ENCODE data around the gene RAI14.

RAI14 gene

DNA sequence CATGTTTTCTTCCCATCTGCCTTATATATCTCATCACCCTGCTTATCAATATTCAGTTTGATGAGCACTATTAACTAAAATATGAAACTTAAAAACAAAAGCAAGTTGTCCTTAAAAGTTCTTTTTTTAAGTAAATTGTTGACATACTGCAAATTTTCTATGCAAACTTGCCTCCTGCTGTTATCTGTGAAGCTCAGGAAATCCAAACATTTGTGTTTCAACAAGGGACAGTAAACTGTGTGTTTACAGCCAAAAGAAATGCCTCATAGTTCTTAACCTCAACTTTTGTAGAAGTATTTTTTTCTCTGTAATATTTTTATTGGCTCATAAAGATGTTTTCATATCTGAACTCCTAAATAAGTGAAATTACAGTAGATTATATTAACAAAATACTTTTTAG lies 175.2 kb downstream of the RAI14 start:
- no peak for DNase-seq

DNA sequence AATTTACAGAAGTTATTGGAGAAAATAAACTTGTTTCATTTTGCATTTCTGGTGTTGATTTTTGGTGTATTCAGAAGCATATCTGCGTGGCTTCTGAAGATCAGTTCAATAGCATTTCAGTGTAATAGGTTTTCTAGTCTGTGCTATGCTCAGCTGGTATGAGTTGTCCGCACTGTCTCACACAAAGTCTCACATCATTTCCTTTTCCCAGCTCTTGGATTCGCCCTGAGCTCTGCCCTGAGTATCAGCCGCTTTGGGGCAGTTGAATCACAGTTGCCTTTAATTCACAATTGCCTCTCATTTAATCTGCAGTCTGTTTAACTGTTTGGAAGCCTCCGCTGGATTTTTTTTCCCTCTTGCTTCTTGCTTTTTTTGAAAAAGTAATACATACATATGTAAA lies 176.4 kb downstream of the RAI14 start:
- DNase-seq = no peak

DNA sequence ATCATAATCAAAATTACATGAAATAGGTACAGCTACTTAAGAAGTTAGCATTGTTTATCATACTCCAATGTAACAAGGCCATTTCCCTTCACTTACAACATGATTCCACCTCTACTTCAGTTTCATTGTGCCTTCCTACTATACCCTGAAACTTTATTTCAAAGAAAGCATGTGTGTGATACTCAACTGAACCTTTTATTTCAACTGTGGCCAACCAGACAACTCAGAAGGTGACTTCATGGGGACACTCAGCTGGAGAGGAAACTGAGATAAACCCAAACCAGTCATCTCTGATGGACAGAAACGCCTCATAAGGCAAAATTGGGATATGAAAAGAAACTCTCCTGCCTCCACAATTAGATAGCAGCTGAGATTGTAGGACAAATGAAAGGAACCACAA lies 177.0 kb downstream of the RAI14 start:
- DNase-seq = no peak

DNA sequence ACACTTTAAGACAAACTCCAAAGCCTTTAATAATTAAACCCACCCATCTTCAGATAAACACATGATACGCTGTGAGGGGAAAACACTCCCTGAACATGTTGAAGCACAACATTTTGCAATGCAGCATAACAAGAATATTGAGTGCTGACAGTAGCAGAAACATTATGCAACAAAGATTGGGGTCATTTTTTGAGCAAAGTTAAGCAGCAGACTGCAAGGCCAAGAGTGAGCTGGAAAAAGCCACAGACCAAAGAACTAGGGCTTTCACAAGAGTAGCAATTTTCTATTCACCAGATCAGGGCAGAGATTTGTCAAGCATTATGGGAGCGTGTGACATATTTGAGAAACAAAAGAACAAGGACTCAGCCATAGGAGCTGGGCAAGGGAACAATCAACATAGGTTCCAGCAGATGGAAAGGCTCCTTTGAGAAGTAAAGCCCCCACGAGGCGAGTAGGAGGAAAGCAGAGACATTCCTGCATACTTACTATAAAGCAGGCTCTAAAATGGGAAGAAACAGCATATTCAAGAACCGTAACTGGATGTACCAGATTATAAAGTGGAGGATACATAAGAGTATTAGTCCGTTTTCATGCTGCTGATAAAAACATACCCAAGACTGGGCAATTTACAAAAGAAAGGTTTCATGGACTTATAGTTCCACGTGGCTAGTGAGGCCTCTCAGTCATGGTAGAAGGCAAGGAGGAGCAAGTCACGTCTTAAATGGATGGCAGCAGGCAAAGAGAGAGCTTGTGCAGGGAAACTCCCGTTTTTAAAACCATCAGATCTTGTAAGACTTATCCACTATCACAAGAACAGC lies 178.1 kb downstream of the RAI14 start:
- DNase-seq = no peak

DNA sequence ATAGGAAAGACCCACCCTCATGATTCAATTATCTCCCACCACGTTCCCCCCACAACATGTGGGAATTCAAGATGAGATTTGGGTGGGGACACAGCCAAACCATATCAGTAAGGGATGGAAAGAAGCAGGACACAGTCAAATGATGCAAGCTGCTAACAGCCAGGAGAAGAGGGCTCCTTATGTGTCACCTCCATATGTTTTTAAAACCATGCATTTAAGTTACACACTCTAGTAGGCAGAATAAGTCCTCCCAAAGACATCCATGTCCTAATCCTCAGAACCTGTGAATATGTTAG lies 178.6 kb downstream of the RAI14 start:
- DNase-seq = no peak

DNA sequence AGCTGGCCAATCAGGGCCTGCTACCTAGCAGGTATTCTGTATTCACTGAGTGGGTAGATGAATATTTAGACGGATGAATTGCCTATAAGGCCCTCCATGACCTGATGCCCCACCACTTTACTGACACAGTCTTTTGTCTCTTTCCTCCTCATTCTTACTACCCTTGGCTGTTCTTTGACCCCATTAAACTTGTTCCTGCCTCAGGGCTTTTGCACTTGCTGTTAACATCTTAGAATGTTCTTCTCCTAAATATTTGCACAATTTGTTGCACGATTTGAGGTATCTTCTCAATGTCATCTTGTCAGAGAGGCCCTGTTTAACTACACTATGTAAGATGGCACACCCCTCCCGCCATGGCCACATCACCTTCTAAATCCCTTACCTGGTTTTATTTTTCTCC lies 179.5 kb downstream of the RAI14 start:
- DNase-seq = no peak

DNA sequence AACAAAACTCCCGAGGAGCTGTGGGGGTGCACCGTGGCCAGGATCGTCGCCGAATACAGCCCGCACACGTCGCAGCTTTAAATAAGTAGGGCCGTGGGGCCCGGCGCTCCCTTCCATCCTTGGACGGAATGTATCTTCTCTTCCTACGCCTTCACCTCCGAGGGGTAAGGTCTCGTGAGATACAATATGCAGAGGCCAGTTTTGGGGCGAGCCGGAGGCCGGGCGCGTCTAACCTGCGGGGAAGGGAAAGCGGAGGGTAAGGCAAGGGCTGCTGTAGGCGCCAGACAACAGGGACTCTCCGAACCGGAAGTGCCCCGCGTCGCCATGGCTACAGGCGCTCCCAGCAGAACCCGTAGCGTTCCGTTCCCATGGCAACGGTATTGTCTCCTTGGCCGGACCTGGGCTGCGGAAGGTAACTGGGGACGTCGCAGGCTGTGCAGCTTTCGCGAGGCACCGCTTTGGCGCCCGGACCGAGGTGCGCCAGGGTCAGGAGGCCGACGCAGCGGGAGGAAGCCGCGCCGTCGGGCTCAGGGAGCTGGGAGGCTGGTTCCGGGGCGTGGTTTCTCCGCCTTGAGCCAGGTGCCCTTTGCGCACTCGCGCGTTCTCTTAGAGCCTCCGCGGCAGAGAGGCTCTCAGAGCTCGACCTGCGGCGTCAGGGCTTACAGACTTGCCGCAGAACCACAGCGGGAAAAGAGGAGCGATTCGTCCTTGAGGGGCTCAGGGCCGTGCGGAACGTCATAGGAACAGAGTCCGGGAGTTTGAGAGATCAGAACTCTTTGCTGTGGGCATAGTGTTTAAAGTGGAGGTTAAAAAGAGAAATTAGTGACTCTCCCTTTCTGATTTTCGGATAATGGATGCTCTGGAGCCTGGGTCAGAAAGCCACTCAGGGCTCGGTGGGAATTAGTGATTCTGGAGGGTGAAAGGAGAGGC lies 182.9 kb downstream of the RAI14 start, which contains the start of gene TTC23L:
TTC23L (plus strand) TSS at position 380 of the 930 bp plus-strand sequence. CDS start 1,508 bp downstream, outside the sequence.
- no peak for DNase-seq

DNA sequence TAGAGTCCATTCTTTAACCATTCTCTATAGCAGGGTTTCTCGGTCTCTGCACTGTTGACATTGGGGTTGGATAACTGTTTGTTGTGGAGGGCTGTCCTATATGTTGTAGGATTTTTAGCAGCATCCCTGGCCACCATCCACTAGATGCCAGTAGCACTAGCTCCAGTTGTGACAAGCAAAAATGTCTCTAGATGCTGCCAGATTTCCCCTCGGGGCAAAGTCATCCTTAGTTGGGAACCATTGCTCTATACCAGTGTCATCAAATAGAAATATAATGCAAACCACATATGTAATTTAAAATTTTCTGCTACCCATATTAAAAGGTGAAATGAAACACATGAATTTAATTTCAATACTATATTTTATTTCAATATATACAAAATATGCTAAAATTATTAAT lies 185.7 kb downstream of the RAI14 start:
- DNase-seq = no peak

DNA sequence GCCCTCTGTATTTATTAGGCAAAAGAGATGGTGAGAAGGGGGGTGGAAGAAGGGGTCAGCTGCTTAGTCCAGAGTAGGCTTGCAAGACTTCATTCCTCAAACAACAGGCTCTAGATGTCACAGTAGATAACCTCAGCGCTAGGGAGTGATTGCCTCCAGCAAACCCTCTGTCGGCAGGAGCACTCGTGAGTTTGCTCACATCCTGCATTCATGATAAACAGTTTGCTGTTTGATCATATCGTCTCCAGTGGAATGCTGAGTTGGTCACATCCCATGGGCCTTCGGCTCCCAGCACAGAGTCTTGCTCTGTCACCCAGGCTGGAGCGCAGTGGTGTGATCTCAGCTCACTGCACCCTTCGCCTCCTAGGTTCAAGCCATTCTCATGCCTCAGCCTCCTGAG lies 186.4 kb downstream of the RAI14 start:
- DNase-seq = no peak

DNA sequence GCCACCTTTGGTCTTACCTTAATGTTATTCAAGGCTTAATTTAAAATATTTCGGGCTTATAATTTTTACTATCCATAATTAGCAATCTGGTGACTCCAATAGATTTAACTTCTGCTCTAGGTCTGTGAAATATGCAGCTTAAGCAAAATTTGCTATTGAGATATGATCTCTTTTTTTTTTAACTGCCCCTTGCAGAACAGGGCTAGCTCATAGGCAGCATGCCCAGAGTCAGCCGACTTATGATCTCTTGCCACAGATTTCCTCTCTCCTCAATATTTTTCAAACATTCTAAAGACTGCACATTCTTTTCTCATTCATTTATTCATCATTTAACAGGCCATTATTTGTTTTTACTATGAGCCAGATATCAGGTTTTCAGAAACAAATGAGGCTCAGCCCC lies 187.4 kb downstream of the RAI14 start:
- DNase-seq = no peak

DNA sequence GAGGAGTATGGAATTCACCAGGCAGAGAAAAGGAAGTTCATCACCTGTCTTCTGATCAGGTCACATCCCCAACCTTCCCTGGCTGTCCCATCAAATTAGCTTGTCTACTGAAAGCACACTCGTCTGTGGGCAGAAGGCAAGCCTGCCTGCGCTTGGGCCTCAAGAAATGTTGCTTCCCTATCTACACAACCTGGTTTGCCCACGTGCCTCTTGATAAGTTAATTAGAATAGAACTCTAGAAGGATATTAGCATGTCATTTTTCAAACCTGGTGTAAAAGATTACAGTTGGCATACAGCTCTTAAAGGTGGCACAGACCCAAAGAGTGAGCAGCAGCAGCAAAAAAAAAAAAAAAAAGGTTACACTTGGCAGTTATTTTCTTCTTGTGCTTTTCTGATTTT lies 188.0 kb downstream of the RAI14 start:
- DNase-seq = no peak

DNA sequence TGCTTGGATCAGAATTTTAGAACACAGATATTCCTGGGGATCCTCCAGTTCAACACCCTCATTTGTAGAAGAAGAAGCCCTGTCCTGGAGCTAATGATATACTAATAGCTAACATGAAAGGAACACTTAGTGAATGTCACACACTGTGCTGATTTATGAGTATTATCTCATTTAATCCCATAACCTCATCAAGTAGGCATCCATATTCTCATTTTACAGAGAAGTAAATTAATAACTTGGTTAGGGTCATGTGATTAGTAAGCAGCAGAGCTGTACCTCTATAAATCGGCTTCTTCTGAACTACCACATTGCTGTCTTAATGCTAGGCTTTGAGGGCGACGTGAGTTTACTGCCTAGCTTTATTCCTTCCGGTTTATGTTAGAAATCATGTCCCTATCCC lies 188.9 kb downstream of the RAI14 start:
- no peak for DNase-seq

DNA sequence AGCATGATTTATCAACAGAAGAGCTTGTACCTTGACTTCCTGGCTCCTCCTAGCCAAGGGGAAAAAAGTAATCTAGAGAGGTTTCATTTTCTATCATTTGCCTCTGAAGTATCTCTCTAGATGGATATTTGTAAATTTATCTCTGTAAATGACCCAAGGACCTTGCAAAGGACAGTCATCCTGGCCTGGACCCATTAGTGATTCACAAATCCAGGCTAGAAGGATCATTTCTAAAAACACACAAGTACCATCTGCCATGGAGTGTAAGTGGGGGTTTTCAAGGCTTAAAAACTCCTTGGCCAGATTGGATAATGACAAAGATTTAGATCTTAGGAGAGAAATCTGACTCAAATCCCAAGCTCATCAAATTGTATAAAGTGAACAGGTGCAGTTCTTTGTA lies 190.9 kb downstream of the RAI14 start:
- DNase-seq = no peak

DNA sequence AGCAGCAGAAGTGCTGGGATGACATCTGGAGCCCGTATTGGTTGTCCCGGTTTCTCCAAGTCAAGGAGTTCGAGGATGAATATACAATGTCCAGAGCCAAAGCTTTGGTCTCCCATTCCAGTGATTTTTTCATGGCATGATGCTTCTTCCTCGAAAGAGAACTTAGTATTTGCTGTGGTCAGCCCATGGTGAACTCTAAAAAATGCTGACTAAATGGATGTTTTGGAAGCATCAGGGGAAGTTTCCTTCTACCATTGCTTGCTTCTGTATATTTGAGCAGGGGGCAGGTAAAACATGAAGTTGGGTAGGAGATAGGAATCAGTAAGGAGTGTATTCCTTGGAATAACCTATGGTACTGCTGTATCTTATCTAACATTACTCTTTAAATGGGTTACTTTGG lies 191.4 kb downstream of the RAI14 start:
- DNase-seq = no peak

DNA sequence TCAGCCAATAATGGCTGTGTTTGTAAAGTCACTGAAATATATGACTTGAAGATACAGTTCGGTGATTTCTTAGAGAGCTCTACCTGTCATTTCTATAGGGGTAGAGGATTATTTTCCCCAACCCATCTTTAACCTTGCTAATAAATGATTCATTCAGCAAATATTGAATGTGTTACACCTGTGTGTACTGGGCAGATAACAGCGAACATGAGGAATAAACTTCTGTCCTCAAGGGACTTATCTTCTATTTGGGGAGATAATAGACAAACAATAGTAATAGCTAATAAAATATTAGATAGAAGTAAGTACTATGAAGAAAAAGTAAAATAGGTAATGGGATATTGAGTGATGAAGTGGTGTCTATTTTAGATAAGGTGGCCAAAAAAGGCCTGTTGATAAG lies 192.1 kb downstream of the RAI14 start:
- DNase-seq = no peak

DNA sequence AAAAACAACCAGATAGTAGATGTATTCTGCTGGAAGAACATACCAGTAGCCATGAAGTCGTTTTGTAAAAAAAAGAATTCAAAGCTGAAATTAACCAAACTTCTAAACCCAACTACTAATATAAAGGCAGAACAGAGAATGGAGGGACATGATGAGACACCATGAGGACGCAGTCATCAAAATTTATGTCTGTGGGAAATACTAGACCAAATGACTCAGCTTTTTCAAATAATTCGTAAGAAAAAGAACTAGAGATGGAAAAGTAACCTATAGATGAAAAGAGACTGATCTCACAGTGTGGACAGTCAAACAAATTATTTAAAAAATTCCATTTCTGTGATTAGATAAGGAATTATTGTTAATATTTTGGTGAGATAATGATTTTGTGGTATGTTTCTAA lies 193.1 kb downstream of the RAI14 start:
- DNase-seq = no peak

DNA sequence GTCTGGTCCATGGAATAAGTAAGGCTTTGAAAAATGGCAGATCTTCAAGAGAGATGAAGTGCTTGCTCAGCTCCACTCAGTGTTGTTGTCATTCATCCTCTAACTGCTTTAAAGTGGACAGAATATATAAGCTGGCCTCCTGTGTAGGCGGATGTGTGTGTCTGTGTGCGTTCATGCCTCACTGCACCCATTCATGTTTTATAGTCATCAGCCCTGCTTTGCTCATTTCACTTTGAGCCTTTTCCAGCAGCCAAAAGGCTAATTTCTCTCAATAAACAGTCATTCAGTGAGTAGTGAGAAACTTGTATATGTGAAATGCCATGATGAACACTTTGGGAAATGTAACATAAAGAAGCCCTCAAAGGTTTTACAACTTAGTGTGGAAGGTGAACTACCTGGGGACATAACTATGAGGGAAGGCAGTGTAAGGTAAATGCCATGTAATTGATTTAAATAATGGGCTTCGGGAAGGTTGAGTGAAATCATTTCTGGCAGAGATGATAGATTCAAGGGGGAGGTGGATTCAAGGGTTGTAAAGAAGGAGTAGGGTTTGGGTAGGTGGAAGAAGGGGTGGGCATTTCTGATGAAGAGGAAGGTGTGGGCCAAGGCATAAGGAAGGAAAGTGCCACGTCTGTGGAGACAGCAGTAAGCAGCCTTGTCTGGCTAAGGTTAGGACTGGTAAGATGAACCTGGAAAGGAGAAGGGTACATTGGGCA lies 198.5 kb downstream of the RAI14 start:
- no peak for DNase-seq

DNA sequence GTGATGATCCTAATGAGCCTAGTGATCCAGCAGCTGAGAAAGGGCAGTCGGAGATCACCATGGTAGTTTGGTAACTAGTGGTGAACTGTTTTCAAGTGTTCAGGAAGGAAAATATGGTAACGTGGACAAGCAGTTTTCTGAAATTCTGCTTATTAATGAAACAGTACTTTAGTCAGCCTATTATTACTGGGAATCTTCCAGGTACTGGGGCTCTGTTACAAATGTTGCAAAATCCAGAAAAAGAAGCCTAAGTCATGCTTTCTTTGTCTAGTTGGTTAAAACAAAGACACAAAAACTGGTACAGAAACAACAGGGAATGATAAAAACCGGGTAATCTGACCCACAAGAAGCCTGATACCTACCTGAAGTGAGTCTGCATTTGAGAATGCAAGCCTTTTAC lies 201.0 kb downstream of the RAI14 start:
- no peak for DNase-seq

DNA sequence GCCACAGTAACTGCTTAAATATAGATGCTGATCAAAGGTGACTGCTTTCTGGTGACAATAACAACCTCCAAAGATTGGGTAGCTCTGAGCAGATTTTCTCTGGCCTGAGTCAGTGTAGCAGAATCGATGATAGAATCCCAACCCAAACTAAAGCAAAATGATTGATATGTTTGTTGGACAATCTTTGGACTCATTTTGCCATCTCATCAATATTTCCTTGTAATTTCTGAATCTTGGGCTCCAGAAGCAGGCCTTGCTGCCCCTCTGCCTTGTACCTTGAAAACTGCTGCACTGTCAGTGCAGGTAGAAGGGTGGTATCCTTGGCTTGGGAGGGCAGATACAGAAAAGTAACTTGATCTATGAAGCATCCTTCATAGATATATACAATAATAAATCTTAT lies 201.8 kb downstream of the RAI14 start:
- DNase-seq = no peak

DNA sequence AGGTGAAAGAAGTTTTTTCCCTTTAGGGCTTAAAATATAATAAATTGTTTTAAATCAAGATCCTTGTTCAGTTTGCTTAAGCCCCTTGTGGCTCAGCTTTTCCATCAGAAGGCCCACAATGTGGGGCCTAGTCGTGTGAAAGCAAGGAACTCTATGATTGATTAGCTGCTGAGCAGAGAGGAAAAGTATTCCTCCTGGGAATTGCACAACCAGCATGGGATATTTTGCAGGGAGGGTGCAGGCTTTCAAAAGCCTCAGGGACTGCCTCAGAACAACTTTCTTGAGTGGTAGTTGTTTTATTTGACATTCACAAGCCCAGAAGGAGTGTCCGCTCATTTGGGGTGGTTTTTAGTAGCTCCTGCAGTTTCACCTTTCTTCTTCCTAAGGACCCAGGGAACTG lies 202.7 kb downstream of the RAI14 start:
- DNase-seq = no peak

DNA sequence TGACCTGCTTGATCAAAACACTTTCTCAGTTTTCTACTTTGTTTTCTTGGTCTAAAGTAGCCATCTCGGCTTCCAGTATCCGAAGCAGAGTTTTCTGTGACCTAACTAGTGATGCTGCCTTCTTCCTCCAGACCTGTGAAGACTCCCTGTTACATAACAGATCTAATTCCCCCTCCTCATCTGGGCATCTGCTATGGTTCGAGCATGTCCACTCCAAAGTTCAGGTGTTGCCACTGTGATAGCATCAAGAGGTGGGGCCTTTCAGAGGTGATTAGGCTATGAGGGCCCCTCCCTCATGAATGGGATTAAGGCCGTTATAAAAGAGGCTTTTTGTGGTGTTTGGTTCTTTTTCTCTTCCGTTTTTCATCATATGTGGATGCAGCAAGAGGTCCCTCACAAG lies 203.1 kb downstream of the RAI14 start:
- DNase-seq = no peak

DNA sequence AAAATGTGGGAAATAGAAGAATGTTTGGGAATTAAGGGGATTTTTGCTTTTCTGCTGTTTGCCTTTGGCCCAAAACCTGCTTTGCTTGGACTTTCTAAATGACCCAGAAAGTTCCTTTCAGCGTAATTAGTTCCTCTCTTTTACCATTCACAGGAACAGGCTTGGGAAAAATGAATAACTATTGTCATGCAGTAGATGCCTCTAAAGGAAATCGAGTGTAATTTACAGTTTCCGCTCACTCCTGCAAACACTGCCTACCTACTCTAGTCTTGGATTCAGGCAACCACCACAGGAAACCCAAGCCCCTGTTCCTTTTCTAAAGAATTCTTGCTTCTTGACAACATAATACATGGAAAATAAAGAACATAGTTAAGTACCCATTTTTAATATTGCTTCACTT lies 207.8 kb downstream of the RAI14 start:
- no peak for DNase-seq

DNA sequence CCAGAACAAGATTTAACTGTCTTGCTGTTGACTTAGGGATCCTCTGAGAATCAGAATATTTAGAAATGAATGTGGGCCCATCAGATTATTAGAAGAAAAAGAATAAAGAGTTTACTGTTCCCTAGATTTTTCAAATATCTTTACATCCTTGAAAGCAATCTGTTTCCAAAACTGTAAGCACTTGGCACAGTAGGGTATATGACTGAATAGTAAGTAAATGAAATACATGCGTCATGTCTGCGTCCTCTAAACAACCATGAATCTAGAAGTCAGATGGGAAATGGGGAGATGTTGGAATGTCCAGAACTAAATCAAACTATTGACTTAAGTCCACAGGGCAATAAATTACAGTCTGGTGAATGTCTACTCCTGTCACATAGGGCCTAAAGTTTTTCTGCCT lies 209.0 kb downstream of the RAI14 start:
- no peak for DNase-seq

DNA sequence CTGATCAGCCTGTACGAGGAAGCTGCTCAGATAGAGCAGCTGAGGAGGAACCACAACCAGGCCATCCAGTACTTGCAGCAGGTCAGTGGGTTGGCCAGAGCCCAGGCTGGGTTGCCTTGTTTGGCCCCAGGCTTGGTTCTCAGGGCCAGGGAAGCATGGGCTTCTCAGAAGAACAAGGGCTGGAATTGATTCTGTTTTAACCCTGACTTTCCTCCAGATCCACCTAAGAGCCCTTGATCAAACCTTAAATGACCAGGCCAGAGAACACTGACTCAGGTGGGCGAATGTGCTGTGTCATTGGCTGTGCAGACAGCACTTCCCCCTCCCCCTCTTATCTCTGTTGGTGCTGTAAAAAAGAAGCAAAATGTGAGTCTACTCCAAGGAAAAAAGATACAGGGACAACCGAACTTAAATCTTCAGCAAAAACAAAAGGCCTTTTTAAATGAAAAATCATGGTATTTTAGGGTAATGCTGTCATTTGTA lies 210.9 kb downstream of the RAI14 start:
- no peak for DNase-seq

Data from NK-92 treated with Interleukin-12 subunit alpha and Interleukin-12 subunit beta, amount 100 ng/mL, for 24 hours (cell line).